B cell (primary cell): ENCODE measurements around the gene TEX28. TPM values are rescaled to one million over a fixed set of nuclear protein-coding genes. Genes with fewer than 3 reads are reported as not detected.

Experiments
- ATAC-seq: fragments of 200-7000 bp; cut with Tn5 transposase; one replicate; pipeline ENCODE4 v1.10.0; 2021; ENCODE audit warnings: low read depth, mild to moderate bottlenecking, moderate number of reproducible peaks, moderate library complexity
- CTCF ChIA-PET: fragments of 350-600 bp; sonication (Branson Sonifier 250); formaldehyde crosslinking; loops from one replicate; lab custom pipeline; 2021; ENCODE audit warnings: antibody characterized with exemption, inconsistent platforms; lab: Charles Lee
- POLR2A ChIA-PET: fragments of 350-600 bp; sonication (Branson Sonifier 250); formaldehyde crosslinking; loops from one replicate; lab custom pipeline; 2021; ENCODE audit warnings: antibody characterized with exemption; lab: Charles Lee
- DNase-seq: peaks from one replicate; pipeline ENCODE4 v3.0.0; 2013
- H2AFZ ChIP-seq: 2 replicates; pipeline ENCODE4 v1.6.1; 2012; ENCODE audit warnings: mild to moderate bottlenecking, low read depth, low read length; ENCODE audit not compliant: insufficient read depth, poor library complexity, severe bottlenecking
- H3K27ac ChIP-seq, 2 donors: 1 replicate in 1 of 2; 2 replicates in 1 of 2; pipeline ENCODE4 v1.5.1; 2012 to 2013; ENCODE audit warnings: low read length in 2 of 2, mild to moderate bottlenecking in 2 of 2, moderate library complexity in 1 of 2
- H3K27me3 ChIP-seq, 4 experiments: fragments of 200-600 bp in 1 of 4; sonication (generic) in 1 of 4; replicated peaks in 1 of 4; 1 replicate in 2 of 4; 2 replicates in 2 of 4; pipeline versions ENCODE4 v1.6.1 to v1.7.0; 2013 to 2016; ENCODE audit warnings: low read length in 3 of 4, mild to moderate bottlenecking in 2 of 4, mixed read lengths in 1 of 4, moderate library complexity in 1 of 4; ENCODE audit not compliant: insufficient read depth in 4 of 4, control insufficient read depth in 3 of 4; ENCODE audit errors: control extremely low read depth in 1 of 4
- H3K36me3 ChIP-seq, 2 experiments: replicated peaks in 1 of 2; 1 replicate in 1 of 2; 2 replicates in 1 of 2; pipeline versions ENCODE4 v1.6.1 to v1.7.1; 2013; ENCODE audit warnings: low read length in 1 of 2; ENCODE audit not compliant: insufficient read depth in 2 of 2, control insufficient read depth in 1 of 2; ENCODE audit errors: control extremely low read depth in 1 of 2, extremely low read depth in 1 of 2
- H3K4me1 ChIP-seq, 2 donors: fragments of 200-600 bp in 1 of 2; sonication (generic) in 1 of 2; 1 replicate in 1 of 2; 2 replicates in 1 of 2; pipeline versions ENCODE4 v1.5.1 to v1.6.1; 2013 to 2017; ENCODE audit warnings: low read length in 2 of 2; ENCODE audit not compliant: control insufficient read depth in 2 of 2, insufficient read depth in 2 of 2
- H3K4me2 ChIP-seq: replicated peaks from 2 replicates; pipeline ENCODE3; 2012; ENCODE audit warnings: mild to moderate bottlenecking, low read depth, low read length; ENCODE audit not compliant: poor library complexity, severe bottlenecking
- H3K4me3 ChIP-seq, 5 experiments: fragments of 200-600 bp in 1 of 5; sonication (generic) in 1 of 5; 1 replicate in 3 of 5; 2 replicates in 2 of 5; pipeline versions ENCODE4 v1.5.1 to v1.7.0; 2011 to 2016; ENCODE audit warnings: low read length in 4 of 5, mild to moderate bottlenecking in 4 of 5, low read depth in 2 of 5, control low read depth in 1 of 5, moderate library complexity in 1 of 5; ENCODE audit not compliant: insufficient read depth in 1 of 5; ENCODE audit errors: control extremely low read depth in 1 of 5, extremely low read depth in 1 of 5
- H3K79me2 ChIP-seq: fragments of 200-600 bp; sonication (generic); one replicate; pipeline ENCODE4 v1.6.0; 2016; ENCODE audit warnings: low read length; ENCODE audit not compliant: control insufficient read depth, insufficient read depth
- H3K9ac ChIP-seq: fragments of 200-600 bp; sonication (generic); 2 replicates; pipeline ENCODE4 v1.6.1; 2017; ENCODE audit warnings: mild to moderate bottlenecking, low read length, moderate library complexity
- H3K9me3 ChIP-seq, 3 donors: one replicate each; pipeline versions ENCODE4 v1.6.1 to v1.7.1; 2013; ENCODE audit warnings: low read length in 2 of 3; ENCODE audit not compliant: control insufficient read depth in 2 of 3, insufficient read depth in 1 of 3; ENCODE audit errors: control extremely low read depth in 1 of 3
- H4K20me1 ChIP-seq: 2 replicates; pipeline ENCODE4 v1.6.0; 2012; ENCODE audit warnings: mild to moderate bottlenecking, low read length; ENCODE audit not compliant: insufficient read depth, control insufficient read depth, poor library complexity, severe bottlenecking
- H3K27ac Mint-ChIP-seq: one replicate; pipeline ENCODE4 v1.8.0; 2021; ENCODE audit warnings: mixed read lengths
- H3K27me3 Mint-ChIP-seq: one replicate; pipeline ENCODE4 v1.8.0; 2021; ENCODE audit warnings: mixed read lengths
- H3K4me1 Mint-ChIP-seq: one replicate; pipeline ENCODE4 v1.8.0; 2021; ENCODE audit warnings: mixed read lengths
- H3K4me3 Mint-ChIP-seq: one replicate; pipeline ENCODE4 v1.8.0; 2021; ENCODE audit warnings: mixed read lengths
- H3K9me3 Mint-ChIP-seq: one replicate; pipeline ENCODE4 v1.8.0; 2022; ENCODE audit warnings: mixed read lengths; ENCODE audit not compliant: insufficient read depth
- EZH2 ChIP-seq: IDR thresholded peaks from 2 replicates; pipeline ENCODE4 v1.6.1; 2012; ENCODE audit warnings: borderline replicate concordance, low read depth, mild to moderate bottlenecking, moderate library complexity, low read length; ENCODE audit not compliant: insufficient read depth, poor library complexity, severe bottlenecking
- WGBS: methylation state at CpG from one replicate; pipeline ENCODE4 v1.1.5; 2013; ENCODE audit warnings: missing lambda C conversion rate; ENCODE audit not compliant: insufficient coverage; 5-methylcytosine and 5-hydroxymethylcytosine counted together
- intact Hi-C: fragments of 100-400 bp; cut with micrococcal nuclease; formaldehyde crosslinking; loops from one replicate; pipeline ENCODE4 v1.10.0; 2022
- polyA plus RNA-seq: library from polyadenylated mRNA; depleted of rRNA; stranded (reverse); fragments of >200 nt; gene quantifications from 2 replicates; pipeline ENCODE4 v1.2.3, GENCODE V29; 2012
- total RNA-seq, 2 donors: library from RNA; stranded (reverse); fragments of 120-200 nt in 1 of 2; gene quantifications; 1 replicate in 1 of 2; 2 replicates in 1 of 2; pipeline versions ENCODE4 v1.2.3 to v1.2.4, GENCODE V29; 2013 to 2022
- TF ChIP-seq, protein P1 (sequence below): fragments of 200-600 bp; IDR thresholded peaks from one replicate; pipeline ENCODE4 v1.8.0; 2022; ENCODE audit warnings: antibody characterized with exemption, mild to moderate bottlenecking

The TEX28 gene
- total and polyA plus RNA-seq, 2 donors (not counting 1 experiment from before 2014, with no cell fraction given), result not detected

DNA sequence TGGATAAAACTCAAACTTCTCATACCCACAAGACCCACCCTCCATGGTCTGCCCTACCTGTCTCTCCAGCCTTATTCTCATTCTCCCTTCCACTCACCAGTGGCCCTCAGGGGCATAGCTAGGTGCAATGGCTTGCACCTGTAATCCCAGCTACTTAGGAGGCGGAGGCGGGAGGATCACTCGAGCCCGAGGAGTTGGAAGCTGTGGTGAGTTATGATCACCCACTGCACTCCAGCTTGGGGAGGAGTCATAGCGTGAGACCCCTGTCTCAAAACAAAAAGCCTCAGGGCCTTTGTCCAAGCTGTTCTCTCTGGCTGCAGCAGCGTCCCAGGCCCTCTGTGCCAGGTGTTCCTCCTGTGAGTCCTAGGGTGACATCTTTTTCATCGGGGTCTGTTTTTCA lies 17.2 kb upstream of the TEX28 start:
- Histone ChIP-seq H3K4me1 (peaks cover 14 to 19% of the 10 kb centered on the region in 2 donors), H3K36me3 (no peaks in the 10 kb centered on the region), H2AFZ (no peak overlapping the region), H3K79me2 (no peaks in the 10 kb centered on the region), H3K27ac (no peak overlapping the region), H3K4me3 (no peak overlapping the region), H4K20me1 (no peaks in the 10 kb centered on the region), H3K4me2 (no peak overlapping the region), H3K9ac (no peak overlapping the region), H3K9me3 (peaks cover 0 to 5% (median 0%) of the 10 kb centered on the region in 3 donors), H3K27me3 (no peaks in the 10 kb centered on the region)
- H3K9me3 Mint-ChIP-seq, result no peaks in the 10 kb centered on the region
- no CpG with 5 or more reads among the region's 7 CpGs for WGBS
- peaks cover 27% of the 10 kb centered on the region for H3K4me1 Mint-ChIP-seq
- CTCF ChIA-PET, result interaction anchor here (1.3 to 1.6 kb wide), 2 partner anchors 12 to 175 kb away, joined by 4 to 5 read pairs; no protein-coding TSS in a partner anchor
- ATAC-seq (no peak), DNase-seq (no peak)
- TF ChIP-seq EZH2, result no peak
- TF ChIP-seq, protein P1, sequence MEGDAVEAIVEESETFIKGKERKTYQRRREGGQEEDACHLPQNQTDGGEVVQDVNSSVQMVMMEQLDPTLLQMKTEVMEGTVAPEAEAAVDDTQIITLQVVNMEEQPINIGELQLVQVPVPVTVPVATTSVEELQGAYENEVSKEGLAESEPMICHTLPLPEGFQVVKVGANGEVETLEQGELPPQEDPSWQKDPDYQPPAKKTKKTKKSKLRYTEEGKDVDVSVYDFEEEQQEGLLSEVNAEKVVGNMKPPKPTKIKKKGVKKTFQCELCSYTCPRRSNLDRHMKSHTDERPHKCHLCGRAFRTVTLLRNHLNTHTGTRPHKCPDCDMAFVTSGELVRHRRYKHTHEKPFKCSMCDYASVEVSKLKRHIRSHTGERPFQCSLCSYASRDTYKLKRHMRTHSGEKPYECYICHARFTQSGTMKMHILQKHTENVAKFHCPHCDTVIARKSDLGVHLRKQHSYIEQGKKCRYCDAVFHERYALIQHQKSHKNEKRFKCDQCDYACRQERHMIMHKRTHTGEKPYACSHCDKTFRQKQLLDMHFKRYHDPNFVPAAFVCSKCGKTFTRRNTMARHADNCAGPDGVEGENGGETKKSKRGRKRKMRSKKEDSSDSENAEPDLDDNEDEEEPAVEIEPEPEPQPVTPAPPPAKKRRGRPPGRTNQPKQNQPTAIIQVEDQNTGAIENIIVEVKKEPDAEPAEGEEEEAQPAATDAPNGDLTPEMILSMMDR, result no peak
- H3K27ac Mint-ChIP-seq, result no peak overlapping the region
- no peak overlapping the region for H3K4me3 Mint-ChIP-seq
- intact Hi-C loops, result no loop called here
- no peaks in the 10 kb centered on the region for H3K27me3 Mint-ChIP-seq
- POLR2A ChIA-PET, result no interaction called here

DNA sequence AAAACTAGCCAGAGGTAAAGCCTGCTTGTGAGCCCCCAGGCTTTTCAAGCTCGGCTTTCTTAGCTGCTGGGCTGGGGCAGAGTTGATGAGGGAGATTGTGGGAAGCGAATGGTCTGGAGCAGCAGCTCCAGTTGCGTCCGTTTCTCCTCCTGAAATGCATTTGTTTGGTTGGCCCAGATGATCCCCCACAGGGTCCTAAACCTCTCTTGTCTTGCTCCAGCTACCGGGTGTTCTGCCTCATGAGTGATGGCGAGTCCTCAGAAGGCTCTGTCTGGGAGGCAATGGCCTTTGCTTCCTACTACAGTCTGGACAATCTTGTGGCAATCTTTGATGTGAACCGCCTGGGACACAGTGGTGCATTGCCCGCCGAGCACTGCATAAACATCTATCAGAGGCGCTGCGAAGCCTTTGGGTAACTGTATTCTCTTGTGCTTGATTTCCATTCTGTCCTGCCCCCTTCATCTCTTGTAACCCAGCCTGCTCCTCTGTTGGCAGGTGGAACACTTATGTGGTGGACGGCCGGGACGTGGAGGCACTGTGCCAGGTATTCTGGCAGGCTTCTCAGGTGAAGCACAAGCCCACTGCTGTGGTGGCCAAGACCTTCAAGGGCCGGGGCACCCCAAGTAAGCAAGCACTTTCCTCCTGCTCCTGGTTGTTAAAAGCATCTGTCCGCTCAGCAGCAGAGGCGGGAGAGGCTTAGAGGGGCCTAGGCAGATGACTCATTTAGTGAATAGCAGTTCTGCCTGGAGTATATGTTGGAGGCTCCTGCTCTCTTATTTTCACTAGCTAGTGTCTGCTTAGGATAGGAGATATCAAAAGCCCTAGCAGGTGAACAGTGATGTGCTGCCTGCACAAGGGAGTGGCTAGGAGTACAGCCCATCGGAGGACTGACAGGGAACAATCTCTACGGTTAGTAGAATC lies 16.0 kb upstream of the TEX28 start:
- DNase-seq (no peak), ATAC-seq (no peak)
- Mint-ChIP-seq H3K4me3 (no peak overlapping the region), H3K27me3 (no peaks in the 10 kb centered on the region), H3K4me1 (peaks cover 30% of the 10 kb centered on the region), H3K27ac (no peak overlapping the region), H3K9me3 (no peaks in the 10 kb centered on the region)
- Histone ChIP-seq H3K4me3 (no peak overlapping the region), H3K79me2 (no peaks in the 10 kb centered on the region), H3K27ac (no peak overlapping the region), H3K9me3 (peaks cover 0 to 5% (median 0%) of the 10 kb centered on the region in 3 donors), H3K4me2 (no peak overlapping the region), H3K9ac (no peak overlapping the region), H3K4me1 (peaks cover 20 to 27% of the 10 kb centered on the region in 2 donors), H3K27me3 (no peaks in the 10 kb centered on the region), H4K20me1 (no peaks in the 10 kb centered on the region), H2AFZ (no peak overlapping the region), H3K36me3 (no peaks in the 10 kb centered on the region)
- intact Hi-C loops, result no loop called here
- POLR2A ChIA-PET, result no interaction called here
- CTCF ChIA-PET, result interaction anchor here (1.4 to 6.1 kb wide), 3 partner anchors 10 to 175 kb away, joined by 3 to 63 read pairs (median 5); no protein-coding TSS in a partner anchor
- no peak for TF ChIP-seq EZH2
- TF ChIP-seq, protein P1, result no peak
- WGBS, result 92% methylated on average over 12 of the region's 19 CpGs
